Measurements from ENCODE around the gene PAIP1. TPM values are rescaled to one million over a fixed set of nuclear protein-coding genes. Genes with fewer than 3 reads are reported as not detected.

The PAIP1 gene
- total and polyA plus RNA-seq, 2 donors (not counting 3 experiments of a cell fraction or from before 2014, with no cell fraction given): 69.1 to 90.1 TPM

DNA sequence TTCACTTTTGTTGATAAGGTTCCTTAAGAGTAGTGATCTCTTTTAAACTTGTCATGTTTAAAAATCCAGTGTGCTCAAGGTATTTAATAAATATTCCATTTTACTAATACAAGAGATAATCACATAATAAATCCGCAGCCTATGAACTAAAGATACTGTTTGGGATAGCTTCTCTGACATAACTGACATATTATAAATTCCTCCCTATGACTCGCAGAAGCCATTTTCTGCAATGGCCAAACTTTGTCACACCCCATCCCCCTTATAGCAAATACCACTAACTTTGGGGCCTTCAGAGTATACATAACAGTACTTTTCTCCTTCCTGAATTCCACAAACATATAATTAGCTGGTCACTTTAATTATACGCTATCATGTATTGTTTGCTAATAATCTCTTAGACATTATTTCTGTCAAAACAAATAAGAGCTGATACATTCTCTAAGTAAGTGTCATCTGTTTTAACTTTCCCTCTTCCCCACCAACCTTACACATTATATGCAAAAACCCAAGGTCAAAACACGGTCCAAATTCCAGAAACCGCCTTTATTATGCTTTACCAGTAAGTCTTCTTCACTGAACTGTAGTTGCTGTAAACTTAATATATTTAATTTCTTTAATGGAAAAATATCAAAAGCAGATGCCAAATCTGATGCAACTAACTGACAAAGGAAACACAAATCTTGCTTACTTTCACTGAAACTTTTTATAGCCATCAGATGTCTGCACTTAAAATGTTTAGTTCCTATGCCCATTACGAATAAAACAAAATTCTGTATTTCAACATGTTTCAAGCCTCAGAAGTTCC, 74.2 kb downstream of the PAIP1 start:
- POLR2A ChIA-PET: no interaction called here
- no peaks in the 10 kb centered on the region for H3K36me3 ChIP-seq (ENCODE audit: control insufficient read depth in 2 of 2, extremely low read depth in 1 of 2, insufficient read depth in 2 of 2, low read length in 2 of 2)
- peak overlapping the region; percentile 87 for H3K9ac ChIP-seq (replicated peaks; ENCODE audit: extremely low read depth, insufficient read depth, low read length)
- no TSS peak for BruUV-seq (replicated peaks)
- H3K4me2 ChIP-seq (ENCODE audit: insufficient read depth, low read length): peak overlapping the region; percentile 95
- peaks cover 14% of the 10 kb centered on the region for H3K4me1 ChIP-seq (ENCODE audit: control insufficient read depth, extremely low read depth, insufficient read depth, low read length)
- dilution Hi-C loops (cut with MboI; ENCODE audit: extremely low pct_ligation_motif_present, low sequenced_read_pairs): no loop called here
- CTCF ChIA-PET: no interaction called here
- no peaks in the 10 kb centered on the region for H3K9me1 ChIP-seq (replicated peaks; ENCODE audit: control insufficient read depth, extremely low read depth, insufficient read depth, low read length)
- no peaks in the 10 kb centered on the region for H4K20me1 ChIP-seq (replicated peaks; ENCODE audit: control insufficient read depth, extremely low read depth, insufficient read depth, low read length)
- peaks cover 12% of the 10 kb centered on the region for H3K79me2 ChIP-seq (ENCODE audit: control insufficient read depth, insufficient read depth, low read length)
- no peaks in the 10 kb centered on the region for H3K9me3 ChIP-seq (replicated peaks; ENCODE audit: control insufficient read depth, insufficient read depth, low read length)
- no peaks in the 10 kb centered on the region for H3K27me3 ChIP-seq (ENCODE audit: control insufficient read depth in 2 of 2, insufficient read depth in 2 of 2, low read length in 2 of 2)
- peak overlapping the region; percentile 77 for H3K27ac ChIP-seq (ENCODE audit: insufficient read depth, low read depth, low read length)
- peak overlapping the region; percentile 53 for H2AFZ ChIP-seq (ENCODE audit: low read depth, low read length)
- peak; percentile 43 for FAIRE-seq
- TF ChIP-seq, protein P1, sequence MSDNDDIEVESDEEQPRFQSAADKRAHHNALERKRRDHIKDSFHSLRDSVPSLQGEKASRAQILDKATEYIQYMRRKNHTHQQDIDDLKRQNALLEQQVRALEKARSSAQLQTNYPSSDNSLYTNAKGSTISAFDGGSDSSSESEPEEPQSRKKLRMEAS (IDR thresholded peaks at IDR 0.05; ENCODE audit: insufficient read depth, insufficient read length): no peak
- TF ChIP-seq JUN (IDR thresholded peaks at IDR 0.05; ENCODE audit: borderline replicate concordance, insufficient read depth, insufficient read length, low read depth): no peak
- no peak for TF ChIP-seq POLR2AphosphoS5 (IDR thresholded peaks at IDR 0.05; ENCODE audit: insufficient read depth, low read depth, low read length)
- no peak for TF ChIP-seq EZH2 (IDR thresholded peaks at IDR 0.05; ENCODE audit: borderline replicate concordance, low read depth, low read length, severe bottlenecking)
- no peak for TF ChIP-seq FOS (IDR thresholded peaks at IDR 0.05; ENCODE audit: borderline replicate concordance, insufficient read depth, low read length)
- no peak for TF ChIP-seq POLR2A (IDR thresholded peaks at IDR 0.05; ENCODE audit: low read depth, low read length)
- no peak for TF ChIP-seq MYC (IDR thresholded peaks at IDR 0.05; ENCODE audit: low read depth, low read length)
- TF ChIP-seq, protein P2, sequence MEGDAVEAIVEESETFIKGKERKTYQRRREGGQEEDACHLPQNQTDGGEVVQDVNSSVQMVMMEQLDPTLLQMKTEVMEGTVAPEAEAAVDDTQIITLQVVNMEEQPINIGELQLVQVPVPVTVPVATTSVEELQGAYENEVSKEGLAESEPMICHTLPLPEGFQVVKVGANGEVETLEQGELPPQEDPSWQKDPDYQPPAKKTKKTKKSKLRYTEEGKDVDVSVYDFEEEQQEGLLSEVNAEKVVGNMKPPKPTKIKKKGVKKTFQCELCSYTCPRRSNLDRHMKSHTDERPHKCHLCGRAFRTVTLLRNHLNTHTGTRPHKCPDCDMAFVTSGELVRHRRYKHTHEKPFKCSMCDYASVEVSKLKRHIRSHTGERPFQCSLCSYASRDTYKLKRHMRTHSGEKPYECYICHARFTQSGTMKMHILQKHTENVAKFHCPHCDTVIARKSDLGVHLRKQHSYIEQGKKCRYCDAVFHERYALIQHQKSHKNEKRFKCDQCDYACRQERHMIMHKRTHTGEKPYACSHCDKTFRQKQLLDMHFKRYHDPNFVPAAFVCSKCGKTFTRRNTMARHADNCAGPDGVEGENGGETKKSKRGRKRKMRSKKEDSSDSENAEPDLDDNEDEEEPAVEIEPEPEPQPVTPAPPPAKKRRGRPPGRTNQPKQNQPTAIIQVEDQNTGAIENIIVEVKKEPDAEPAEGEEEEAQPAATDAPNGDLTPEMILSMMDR (IDR thresholded peaks at IDR 0.05; ENCODE audit: extremely low read depth in 1 of 2, insufficient read depth in 1 of 2, low read depth in 1 of 2, low read length in 2 of 2): no peak
- TF ChIP-seq GATA2 (IDR thresholded peaks at IDR 0.05; ENCODE audit: insufficient read depth, insufficient read length, low read depth, low read length): no peak
- no peak for DNase-seq (ENCODE audit: low read depth, low spot score)
- peak overlapping the region; percentile 57 to 97 (median 64) for H3K4me3 ChIP-seq (replicated peaks in 1 of 3; ENCODE audit: insufficient read depth in 1 of 3, low read depth in 1 of 3, low read length in 3 of 3)
- intact Hi-C loops (cut with micrococcal nuclease): loop anchor here (1.0 to 10.0 kb wide), 6 partner anchors 169 to 1558 kb away; partner anchors contain the start of genes FBXO4, HMGCS1 and ZNF131

Other genes with a start within 250 kb of the PAIP1 start
- gene HMGCS1, start 243.7 kb downstream of the PAIP1 start, total RNA-seq: 133 and 149 TPM in 2 replicates
- 27.8 and 43.3 TPM in 2 replicates for gene HMGCS1, start 243.7 kb downstream of the PAIP1 start, polyA plus RNA-seq
- gene CCL28, start 144.7 kb downstream of the PAIP1 start, total RNA-seq: 0.95 and 1.8 TPM in 2 replicates
- gene CCL28, start 144.7 kb downstream of the PAIP1 start, polyA plus RNA-seq: 1.2 and 1.4 TPM in 2 replicates
- 8.6 and 11.6 TPM in 2 replicates for gene TMEM267, start 73.2 kb downstream of the PAIP1 start, total RNA-seq
- gene TMEM267, start 73.2 kb downstream of the PAIP1 start, polyA plus RNA-seq: 4.9 and 5.4 TPM in 2 replicates
- gene C5orf34, start 41.9 kb downstream of the PAIP1 start, total RNA-seq: 5.0 and 6.5 TPM in 2 replicates
- 2.1 and 2.2 TPM in 2 replicates for gene C5orf34, start 41.9 kb downstream of the PAIP1 start, polyA plus RNA-seq
- 75.6 and 82.5 TPM in 2 replicates for gene NNT, start 46.1 kb upstream of the PAIP1 start, total RNA-seq
- gene NNT, start 46.1 kb upstream of the PAIP1 start, polyA plus RNA-seq: 34.3 and 38.2 TPM in 2 replicates